ENCODE data around the gene TEKT1. TPM values are rescaled to one million over a fixed set of nuclear protein-coding genes. Genes with fewer than 3 reads are reported as not detected.
A peak's percentile ranks its signal among the peaks of the same experiment; 100 is the strongest.

TEKT1 gene
- total RNA-seq, 1 donor from 2014 or later, result not detected

GRCh38 chr17:6811510-6811909 is 20.0 kb downstream of the TEKT1 start:
- Mint-ChIP-seq H3K4me3 (ENCODE audit: unreplicated experiment) (no peak overlapping the region), H3K27me3 (ENCODE audit: unreplicated experiment) (peaks cover 4% of the 10 kb centered on the region), H3K36me3 (ENCODE audit: unreplicated experiment) (no peaks in the 10 kb centered on the region), H3K27ac (ENCODE audit: unreplicated experiment) (no peak overlapping the region), H3K9me3 (ENCODE audit: unreplicated experiment) (no peaks in the 10 kb centered on the region), H3K4me1 (ENCODE audit: unreplicated experiment) (no peaks in the 10 kb centered on the region)
- TF ChIP-seq, protein P1, sequence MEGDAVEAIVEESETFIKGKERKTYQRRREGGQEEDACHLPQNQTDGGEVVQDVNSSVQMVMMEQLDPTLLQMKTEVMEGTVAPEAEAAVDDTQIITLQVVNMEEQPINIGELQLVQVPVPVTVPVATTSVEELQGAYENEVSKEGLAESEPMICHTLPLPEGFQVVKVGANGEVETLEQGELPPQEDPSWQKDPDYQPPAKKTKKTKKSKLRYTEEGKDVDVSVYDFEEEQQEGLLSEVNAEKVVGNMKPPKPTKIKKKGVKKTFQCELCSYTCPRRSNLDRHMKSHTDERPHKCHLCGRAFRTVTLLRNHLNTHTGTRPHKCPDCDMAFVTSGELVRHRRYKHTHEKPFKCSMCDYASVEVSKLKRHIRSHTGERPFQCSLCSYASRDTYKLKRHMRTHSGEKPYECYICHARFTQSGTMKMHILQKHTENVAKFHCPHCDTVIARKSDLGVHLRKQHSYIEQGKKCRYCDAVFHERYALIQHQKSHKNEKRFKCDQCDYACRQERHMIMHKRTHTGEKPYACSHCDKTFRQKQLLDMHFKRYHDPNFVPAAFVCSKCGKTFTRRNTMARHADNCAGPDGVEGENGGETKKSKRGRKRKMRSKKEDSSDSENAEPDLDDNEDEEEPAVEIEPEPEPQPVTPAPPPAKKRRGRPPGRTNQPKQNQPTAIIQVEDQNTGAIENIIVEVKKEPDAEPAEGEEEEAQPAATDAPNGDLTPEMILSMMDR (IDR thresholded peaks at IDR 0.05), result no peak
- no peak for DNase-seq (ENCODE audit: extremely low spot score, unreplicated experiment)

GRCh38 chr17:6800422-6801027 is 31.0 kb downstream of the TEKT1 start:
- Mint-ChIP-seq H3K27me3 (ENCODE audit: unreplicated experiment) (peaks cover 9% of the 10 kb centered on the region), H3K4me1 (ENCODE audit: unreplicated experiment) (no peaks in the 10 kb centered on the region), H3K36me3 (ENCODE audit: unreplicated experiment) (no peaks in the 10 kb centered on the region), H3K27ac (ENCODE audit: unreplicated experiment) (no peak overlapping the region), H3K9me3 (ENCODE audit: unreplicated experiment) (no peaks in the 10 kb centered on the region), H3K4me3 (ENCODE audit: unreplicated experiment) (no peak overlapping the region)
- TF ChIP-seq, protein P1 (IDR thresholded peaks at IDR 0.05), result peak; percentile 27
- DNase-seq (ENCODE audit: extremely low spot score, unreplicated experiment), result no peak

DNA sequence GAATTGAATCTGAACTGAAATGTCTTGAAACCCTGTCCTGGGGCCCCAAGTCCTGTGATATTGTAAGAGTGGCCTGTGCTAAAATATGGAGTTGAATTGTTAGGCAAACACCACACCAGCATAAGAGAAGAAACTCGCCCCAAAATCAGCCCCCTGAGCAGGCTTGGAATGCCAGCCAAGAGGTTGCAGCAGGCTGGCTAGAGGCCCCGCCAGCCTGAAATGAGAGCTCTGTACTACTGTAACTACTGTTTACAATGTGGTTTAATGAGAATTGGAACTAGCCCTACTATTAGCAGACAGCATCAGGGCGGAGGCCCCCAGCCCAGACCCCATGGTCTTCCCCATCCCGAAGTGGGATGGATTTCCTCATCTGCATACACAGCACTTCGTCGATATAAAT is 31.8 kb downstream of the TEKT1 start:
- H3K4me1 Mint-ChIP-seq (ENCODE audit: unreplicated experiment), result no peaks in the 10 kb centered on the region
- peaks cover 6% of the 10 kb centered on the region for H3K27me3 Mint-ChIP-seq (ENCODE audit: unreplicated experiment)
- no peaks in the 10 kb centered on the region for H3K9me3 Mint-ChIP-seq (ENCODE audit: unreplicated experiment)
- H3K4me3 Mint-ChIP-seq (ENCODE audit: unreplicated experiment), result no peak overlapping the region
- TF ChIP-seq, protein P1 (IDR thresholded peaks at IDR 0.05), result no peak
- no peaks in the 10 kb centered on the region for H3K36me3 Mint-ChIP-seq (ENCODE audit: unreplicated experiment)
- no peak overlapping the region for H3K27ac Mint-ChIP-seq (ENCODE audit: unreplicated experiment)
- DNase-seq (ENCODE audit: extremely low spot score, unreplicated experiment), result no peak

DNA sequence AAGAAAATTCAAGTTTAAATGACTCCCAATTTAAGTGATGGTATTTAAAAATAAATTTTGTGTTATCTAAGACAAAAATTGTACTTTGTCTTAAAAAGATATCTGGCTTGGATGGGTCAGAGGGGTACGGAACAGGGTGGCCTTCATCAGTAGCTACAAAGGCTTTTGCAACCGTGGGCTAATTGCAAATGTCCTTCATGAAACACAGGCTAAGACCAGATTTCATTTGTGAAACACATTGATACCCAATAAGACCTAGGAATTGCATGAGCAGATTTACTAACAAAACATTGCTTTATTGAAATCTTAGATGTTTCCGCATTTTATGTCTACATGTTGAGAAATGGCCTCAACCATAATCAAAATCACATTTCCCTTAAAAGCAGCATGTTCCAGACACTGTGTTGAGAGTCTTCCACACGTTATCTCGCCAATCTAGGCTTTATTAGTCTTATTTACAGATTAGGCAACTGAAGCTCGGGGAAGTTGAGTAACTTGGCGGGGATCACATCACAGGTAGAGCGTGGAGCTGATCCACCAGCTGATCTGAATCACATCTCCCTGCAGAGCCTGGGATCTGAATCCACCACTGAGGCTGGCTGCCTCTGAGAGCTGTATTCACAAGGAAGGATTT is 33.7 kb downstream of the TEKT1 start:
- Mint-ChIP-seq H3K27ac (ENCODE audit: unreplicated experiment) (no peak overlapping the region), H3K4me3 (ENCODE audit: unreplicated experiment) (no peak overlapping the region), H3K4me1 (ENCODE audit: unreplicated experiment) (no peaks in the 10 kb centered on the region), H3K27me3 (ENCODE audit: unreplicated experiment) (peaks cover 6% of the 10 kb centered on the region), H3K9me3 (ENCODE audit: unreplicated experiment) (no peaks in the 10 kb centered on the region), H3K36me3 (ENCODE audit: unreplicated experiment) (no peaks in the 10 kb centered on the region)
- DNase-seq (ENCODE audit: extremely low spot score, unreplicated experiment), result no peak
- TF ChIP-seq, protein P1 (IDR thresholded peaks at IDR 0.05), result no peak

- Mint-ChIP-seq H3K9me3 (ENCODE audit: unreplicated experiment) (no peaks in the 10 kb centered on the region), H3K36me3 (ENCODE audit: unreplicated experiment) (no peaks in the 10 kb centered on the region), H3K4me1 (ENCODE audit: unreplicated experiment) (no peaks in the 10 kb centered on the region), H3K27me3 (ENCODE audit: unreplicated experiment) (peaks cover 10% of the 10 kb centered on the region), H3K27ac (ENCODE audit: unreplicated experiment) (no peak overlapping the region), H3K4me3 (ENCODE audit: unreplicated experiment) (no peak overlapping the region)
- TF ChIP-seq, protein P1 (IDR thresholded peaks at IDR 0.05), result no peak
- DNase-seq (ENCODE audit: extremely low spot score, unreplicated experiment), result no peak
Observed at GRCh38 chr17:6796887-6797490, 34.5 kb downstream of the TEKT1 start.

All from osteocyte (in vitro differentiated cells).